ENCODE data around the gene RAPGEF4. TPM values are rescaled to one million over a fixed set of nuclear protein-coding genes. Genes with fewer than 3 reads are reported as not detected.

Gene RAPGEF4
- total and polyA plus RNA-seq, 2 of the 4 experiments (the other 2 are of a cell fraction), result 1.7 to 3.2 TPM

GRCh38 chr2:172823261-172823850 lies 87.7 kb downstream of the RAPGEF4 start:
- no peak overlapping the region for H3K18ac ChIP-seq (ENCODE audit: low read depth, low read length)
- H2BK20ac ChIP-seq (ENCODE audit: low read depth, low read length), result no peak overlapping the region
- intact Hi-C loops (cut with micrococcal nuclease), result loop anchor here (10.0 kb wide), 1 partner anchor 1521 kb away; no protein-coding TSS in a partner anchor
- H3K4me1 ChIP-seq (ENCODE audit: control insufficient read depth, insufficient read depth, low read length), result peaks cover 9% of the 10 kb centered on the region
- H2BK120ac ChIP-seq (ENCODE audit: low read depth, low read length), result no peak overlapping the region
- H2BK5ac ChIP-seq (ENCODE audit: low read depth, low read length, poor library complexity, severe bottlenecking), result no peak overlapping the region
- CTCF ChIA-PET, result no interaction called here
- POLR2A ChIA-PET (ENCODE audit: unreplicated experiment), result no interaction called here
- H3K56ac ChIP-seq (ENCODE audit: extremely low read depth, insufficient read depth, low read length), result no peak overlapping the region
- H4K91ac ChIP-seq (ENCODE audit: insufficient read depth, low read depth, low read length), result no peak overlapping the region
- H4K5ac ChIP-seq (ENCODE audit: low read depth, low read length), result no peak overlapping the region
- WGBS, 2 experiments (ENCODE audit: extremely low coverage in 2 of 2, insufficient read length in 1 of 2), result 81% methylated on average over 3 of the region's 7 CpGs; no CpG with 5 or more reads in 1 of the 2 experiments
- dilution Hi-C loops (cut with HindIII; ENCODE audit: low sequenced_read_pairs, unreplicated experiment), result no loop called here
- H3K27me3 ChIP-seq (ENCODE audit: control insufficient read depth, insufficient read depth, low read length), result no peaks in the 10 kb centered on the region
- H3K79me1 ChIP-seq (ENCODE audit: low read depth in 1 of 2, low read length in 2 of 2), result no peaks in the 10 kb centered on the region
- no peak overlapping the region for H3K23ac ChIP-seq (ENCODE audit: low read depth, low read length)
- peaks cover 13% of the 10 kb centered on the region for H3K9me1 ChIP-seq (ENCODE audit: insufficient read depth, low read length)
- no peak overlapping the region for H4K8ac ChIP-seq (ENCODE audit: low read depth in 2 of 2, low read length in 2 of 2)
- in situ Hi-C loops (cut with MboI; ENCODE audit: low sequenced_read_pairs), result loop anchor here (25.0 kb wide), 1 partner anchor 1514 kb away; the partner anchor contains the start of gene SP9
- ATAC-seq (ENCODE audit: low read depth) (no peak), DNase-seq (no peak)
- H3K36me3 ChIP-seq (ENCODE audit: control insufficient read depth, insufficient read depth, low read length), result no peaks in the 10 kb centered on the region
- H2BK15ac ChIP-seq (ENCODE audit: low read depth, low read length), result no peak overlapping the region
- no peak overlapping the region for H3K14ac ChIP-seq (replicated peaks; ENCODE audit: low read depth, low read length)
- TF ChIP-seq, protein P1, sequence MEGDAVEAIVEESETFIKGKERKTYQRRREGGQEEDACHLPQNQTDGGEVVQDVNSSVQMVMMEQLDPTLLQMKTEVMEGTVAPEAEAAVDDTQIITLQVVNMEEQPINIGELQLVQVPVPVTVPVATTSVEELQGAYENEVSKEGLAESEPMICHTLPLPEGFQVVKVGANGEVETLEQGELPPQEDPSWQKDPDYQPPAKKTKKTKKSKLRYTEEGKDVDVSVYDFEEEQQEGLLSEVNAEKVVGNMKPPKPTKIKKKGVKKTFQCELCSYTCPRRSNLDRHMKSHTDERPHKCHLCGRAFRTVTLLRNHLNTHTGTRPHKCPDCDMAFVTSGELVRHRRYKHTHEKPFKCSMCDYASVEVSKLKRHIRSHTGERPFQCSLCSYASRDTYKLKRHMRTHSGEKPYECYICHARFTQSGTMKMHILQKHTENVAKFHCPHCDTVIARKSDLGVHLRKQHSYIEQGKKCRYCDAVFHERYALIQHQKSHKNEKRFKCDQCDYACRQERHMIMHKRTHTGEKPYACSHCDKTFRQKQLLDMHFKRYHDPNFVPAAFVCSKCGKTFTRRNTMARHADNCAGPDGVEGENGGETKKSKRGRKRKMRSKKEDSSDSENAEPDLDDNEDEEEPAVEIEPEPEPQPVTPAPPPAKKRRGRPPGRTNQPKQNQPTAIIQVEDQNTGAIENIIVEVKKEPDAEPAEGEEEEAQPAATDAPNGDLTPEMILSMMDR (conservative IDR thresholded peaks at IDR 0.05; ENCODE audit: low read depth, low read length), result no peak
- TF ChIP-seq RCOR1 (IDR thresholded peaks at IDR 0.05; ENCODE audit: insufficient replicate concordance, low read length) (no peak), BHLHE40 (IDR thresholded peaks at IDR 0.05; ENCODE audit: low read depth, low read length) (no peak), MAFK (IDR thresholded peaks at IDR 0.05; ENCODE audit: low read depth, low read length) (no peak), MAZ (IDR thresholded peaks at IDR 0.05; ENCODE audit: borderline replicate concordance, low read depth, low read length) (no peak), RFX5 (IDR thresholded peaks at IDR 0.05; ENCODE audit: low read depth, low read length) (no peak), SMC3 (IDR thresholded peaks at IDR 0.05; ENCODE audit: low read depth, low read length) (no peak), MXI1 (IDR thresholded peaks at IDR 0.05; ENCODE audit: borderline replicate concordance, low read depth, low read length) (no peak), CEBPB (IDR thresholded peaks at IDR 0.05; ENCODE audit: low read depth, low read length) (no peak), POLR2A (IDR thresholded peaks at IDR 0.05; ENCODE audit: low read depth, low read length) (no peak), NFE2L2 (IDR thresholded peaks at IDR 0.05; ENCODE audit: low read depth, low read length) (no peak), FOS (IDR thresholded peaks at IDR 0.05; ENCODE audit: low read depth, low read length) (no peak)
- TF ChIP-seq, protein P2, sequence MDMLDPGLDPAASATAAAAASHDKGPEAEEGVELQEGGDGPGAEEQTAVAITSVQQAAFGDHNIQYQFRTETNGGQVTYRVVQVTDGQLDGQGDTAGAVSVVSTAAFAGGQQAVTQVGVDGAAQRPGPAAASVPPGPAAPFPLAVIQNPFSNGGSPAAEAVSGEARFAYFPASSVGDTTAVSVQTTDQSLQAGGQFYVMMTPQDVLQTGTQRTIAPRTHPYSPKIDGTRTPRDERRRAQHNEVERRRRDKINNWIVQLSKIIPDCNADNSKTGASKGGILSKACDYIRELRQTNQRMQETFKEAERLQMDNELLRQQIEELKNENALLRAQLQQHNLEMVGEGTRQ (IDR thresholded peaks at IDR 0.05; ENCODE audit: low read depth, low read length), result no peak
- TF ChIP-seq, protein P3, sequence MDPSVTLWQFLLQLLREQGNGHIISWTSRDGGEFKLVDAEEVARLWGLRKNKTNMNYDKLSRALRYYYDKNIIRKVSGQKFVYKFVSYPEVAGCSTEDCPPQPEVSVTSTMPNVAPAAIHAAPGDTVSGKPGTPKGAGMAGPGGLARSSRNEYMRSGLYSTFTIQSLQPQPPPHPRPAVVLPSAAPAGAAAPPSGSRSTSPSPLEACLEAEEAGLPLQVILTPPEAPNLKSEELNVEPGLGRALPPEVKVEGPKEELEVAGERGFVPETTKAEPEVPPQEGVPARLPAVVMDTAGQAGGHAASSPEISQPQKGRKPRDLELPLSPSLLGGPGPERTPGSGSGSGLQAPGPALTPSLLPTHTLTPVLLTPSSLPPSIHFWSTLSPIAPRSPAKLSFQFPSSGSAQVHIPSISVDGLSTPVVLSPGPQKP (IDR thresholded peaks at IDR 0.05; ENCODE audit: borderline replicate concordance, low read depth, low read length), result no peak
- no peak overlapping the region for H3K27ac ChIP-seq (ENCODE audit: insufficient read depth, low read length)
- no peaks in the 10 kb centered on the region for H4K20me1 ChIP-seq (ENCODE audit: insufficient read depth, low read length)
- no peaks in the 10 kb centered on the region for H3K9me3 ChIP-seq (ENCODE audit: control insufficient read depth, insufficient read depth, low read length)
- no peak overlapping the region for H2AK9ac ChIP-seq (replicated peaks; ENCODE audit: low read depth, low read length, poor library complexity)
- H3K4me3 ChIP-seq (ENCODE audit: insufficient read depth, low read depth, low read length), result no peak overlapping the region
- H2AK5ac ChIP-seq (ENCODE audit: low read depth, low read length), result no peak overlapping the region
- no peak overlapping the region for H3K9ac ChIP-seq (ENCODE audit: low read depth, low read length)
- no peak overlapping the region; the same call in 1 of the 2 replicates for H3K4ac ChIP-seq (ENCODE audit: low read depth, low read length)
- H3K4me2 ChIP-seq (ENCODE audit: low read depth, low read length), result no peak overlapping the region
- no TSS peak for BruUV-seq (replicated peaks)
- H2AFZ ChIP-seq (replicated peaks; ENCODE audit: low read length, poor library complexity), result no peak overlapping the region

All from IMR-90 (cell line).